Measurements from ENCODE around the gene GART.
"Not testable (repeated sequence)": the region's sequence is repeated elsewhere in the genome, so short reads cannot be mapped to it uniquely, and the experiment has no call there.

GART gene

DNA sequence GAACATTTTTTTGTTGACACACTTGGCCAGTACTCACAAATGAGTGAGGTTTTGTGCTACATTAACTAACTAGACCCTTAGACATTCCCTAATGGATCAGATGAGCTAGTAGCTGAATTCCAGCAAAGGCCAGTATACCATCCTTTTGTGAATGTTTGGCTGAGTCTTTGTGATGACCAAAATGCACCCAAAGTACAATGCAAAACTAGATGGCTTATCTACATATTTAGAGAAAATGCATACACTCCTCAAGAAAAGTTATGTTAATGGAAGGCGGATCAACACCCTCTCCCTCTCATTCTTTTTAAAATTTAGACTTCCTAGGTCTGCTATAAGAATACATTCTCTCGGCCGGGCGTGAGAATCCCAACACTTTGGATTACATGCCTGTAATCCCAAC is 30.3 kb downstream of the GART start:
- DNase-seq = no peak

DNA sequence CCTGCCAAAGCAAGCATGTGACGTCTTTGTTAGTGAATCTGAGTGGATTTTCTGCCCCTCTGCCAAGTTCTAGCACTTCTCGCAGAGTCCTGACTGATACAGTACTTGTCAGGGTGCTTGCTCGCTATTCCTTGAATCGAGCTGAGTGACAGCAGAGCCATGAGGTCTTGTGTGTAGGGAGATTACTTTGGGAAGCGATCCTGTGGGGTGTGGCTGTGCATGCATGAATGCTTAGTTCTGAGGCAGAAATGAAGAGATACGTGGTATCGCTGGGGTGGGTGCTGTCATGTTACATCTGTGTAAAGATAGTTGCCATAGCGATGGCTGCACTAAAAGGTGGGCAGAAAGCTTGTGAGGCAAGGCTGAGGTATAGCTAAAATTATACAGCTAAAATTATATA is 31.1 kb downstream of the GART start:
- DNase-seq = no peak

DNA sequence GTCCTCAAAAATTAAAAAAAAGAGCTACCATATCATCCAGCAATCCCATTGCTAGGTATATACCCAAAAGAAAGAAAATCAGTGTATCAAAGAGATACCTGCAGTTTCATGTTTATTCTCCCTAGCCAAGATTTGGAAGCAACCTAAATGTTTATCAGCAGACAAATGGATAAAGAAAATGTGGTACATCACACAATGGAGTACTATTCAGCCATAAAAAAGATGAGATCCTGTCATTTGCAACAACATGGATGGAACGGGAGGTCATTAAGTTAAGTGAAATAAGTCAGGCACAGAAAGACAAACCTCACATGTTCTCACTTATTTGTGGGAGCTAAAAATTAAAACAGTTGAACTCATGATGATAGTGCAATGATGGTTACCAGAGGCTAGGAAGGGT is 34.9 kb downstream of the GART start:
- DNase-seq = not testable (repeated sequence)

DNA sequence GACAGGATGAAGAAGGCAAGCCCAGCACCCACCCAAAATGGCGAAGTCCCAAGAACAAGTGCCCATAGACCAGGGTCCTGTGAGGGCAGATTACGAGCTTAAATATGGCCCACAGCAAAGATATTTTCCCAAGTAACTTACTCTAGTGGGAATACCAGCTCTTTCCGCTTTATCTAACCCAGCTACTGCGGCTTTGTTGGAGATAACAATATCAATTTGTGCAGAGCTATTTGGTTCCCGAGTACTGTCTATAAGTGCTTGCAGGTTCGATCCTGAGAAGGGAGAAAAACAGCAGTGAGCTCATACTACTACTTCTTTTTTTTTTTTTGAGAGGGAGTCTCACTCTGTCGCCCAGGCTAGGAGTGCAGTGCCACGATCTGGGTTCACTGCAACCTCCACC is 36.1 kb downstream of the GART start:
- no peak for DNase-seq

DNA sequence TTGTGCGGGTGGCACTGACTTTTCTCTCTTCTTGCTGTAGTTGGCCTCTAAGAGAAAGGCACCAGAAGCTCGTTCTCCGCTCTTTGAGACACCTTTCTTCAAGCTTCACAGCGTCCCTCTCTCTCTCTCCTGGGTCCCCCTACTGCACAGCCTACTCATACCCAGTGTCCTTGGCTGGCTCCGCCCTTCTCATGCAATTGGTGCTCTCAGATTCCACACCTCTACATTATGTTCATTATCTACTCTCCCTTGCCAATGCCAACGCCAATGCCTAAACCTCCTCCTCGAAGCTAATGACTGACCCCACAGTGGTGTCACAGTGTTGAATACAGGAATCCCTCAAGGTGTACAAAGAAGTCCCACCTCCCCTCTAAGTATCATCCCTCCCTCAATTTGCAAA is 45.6 kb downstream of the GART start:
- DNase-seq = no peak

DNA sequence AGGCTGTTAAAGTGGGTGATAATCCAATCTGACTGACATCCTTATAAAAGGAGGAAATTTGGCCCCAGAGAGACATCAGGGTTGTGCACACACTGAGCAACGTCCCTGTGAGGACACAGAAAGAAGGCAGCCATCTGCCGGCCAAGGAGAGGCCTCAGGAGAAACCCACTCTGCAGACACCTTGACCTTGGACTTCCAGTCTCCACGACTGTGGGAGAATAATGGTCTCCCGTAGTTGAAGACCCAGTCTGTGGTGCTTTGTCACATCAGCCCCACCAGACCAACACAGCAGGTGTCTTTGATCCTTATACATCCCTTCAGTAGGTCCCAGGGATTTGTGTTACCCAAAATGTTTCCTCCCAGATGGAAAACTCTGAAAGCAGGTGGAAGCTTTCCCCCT is 46.2 kb downstream of the GART start:
- no peak for DNase-seq

DNA sequence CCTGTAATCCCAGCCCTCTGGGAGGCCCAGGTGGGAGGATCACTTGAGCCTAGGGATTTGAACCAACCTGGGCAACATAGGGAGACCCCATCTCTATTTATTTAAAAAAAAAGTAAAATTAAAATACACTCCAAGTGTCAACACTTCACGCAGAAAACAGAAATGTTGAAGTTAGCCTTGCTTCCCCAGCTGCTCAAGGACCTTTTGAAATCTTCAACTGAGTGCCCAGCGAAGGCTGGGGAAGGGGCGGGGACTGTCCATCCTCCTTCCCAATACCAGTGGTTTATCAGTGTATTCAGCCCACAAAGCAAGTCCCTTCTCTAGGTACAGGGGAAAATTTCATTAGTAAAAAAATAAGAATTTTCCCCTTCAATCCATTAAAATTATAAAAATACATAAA is 48.2 kb downstream of the GART start:
- DNase-seq = no peak

DNA sequence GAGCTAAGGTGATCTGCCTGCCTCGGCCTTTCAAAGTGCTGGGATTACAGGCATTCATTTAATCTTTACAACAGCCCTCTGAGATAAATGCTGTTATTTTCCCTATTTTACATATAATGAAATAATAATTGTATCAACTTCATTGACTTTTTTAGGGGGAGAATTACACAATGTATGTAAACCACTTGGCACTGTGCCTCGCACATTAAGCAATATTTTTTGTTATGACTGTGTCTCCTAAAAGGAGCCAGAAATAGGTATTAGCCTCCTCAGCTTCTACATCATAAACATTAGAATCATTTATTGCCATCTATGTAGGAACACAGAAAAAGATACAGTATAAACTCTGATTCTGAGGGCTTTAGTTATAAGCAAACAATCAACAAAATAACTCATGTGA is 49.3 kb downstream of the GART start:
- no peak for DNase-seq

DNA sequence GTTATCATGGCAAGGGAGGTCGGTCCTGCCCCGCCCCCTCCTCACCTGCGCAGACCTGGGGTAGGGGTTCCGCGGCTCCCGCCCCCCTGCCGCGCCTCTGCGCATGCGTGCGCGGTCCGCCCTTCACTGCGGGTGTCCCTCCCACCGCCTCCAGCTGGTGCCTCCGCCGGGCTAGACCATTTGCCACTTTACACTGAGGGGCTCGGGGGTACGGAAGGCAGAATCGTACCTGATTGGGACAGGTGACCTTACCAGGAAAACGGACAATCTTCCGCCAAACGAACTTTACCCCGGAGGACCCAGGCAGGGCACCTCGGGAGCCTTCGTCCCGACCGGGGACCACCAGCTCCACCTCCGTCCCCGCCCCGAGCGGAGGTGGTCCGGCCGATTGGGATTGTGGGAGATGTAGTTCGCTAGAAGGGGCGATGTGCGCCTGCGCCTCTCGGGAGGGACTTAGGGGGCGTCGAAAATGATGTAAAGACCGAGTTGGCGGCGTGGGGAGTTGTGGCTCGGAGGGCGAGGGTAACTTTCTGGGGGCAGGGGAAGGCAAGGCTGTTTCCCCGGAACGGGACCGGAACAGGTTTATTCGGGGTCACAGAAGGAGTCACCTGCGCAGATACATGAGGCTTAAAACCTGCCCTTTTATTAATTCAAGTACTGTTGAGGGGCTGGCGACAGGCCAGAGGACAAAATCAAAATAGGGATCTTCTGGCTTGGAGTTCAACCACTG is 50.4 kb downstream of the GART start, which contains the start of gene DNAJC28:
DNAJC28 (minus strand) TSS at position 344 of the 730 bp plus-strand sequence. CDS start 2,323 bp downstream, outside the sequence.
- peak; percentile 85 to 89 for DNase-seq

DNA sequence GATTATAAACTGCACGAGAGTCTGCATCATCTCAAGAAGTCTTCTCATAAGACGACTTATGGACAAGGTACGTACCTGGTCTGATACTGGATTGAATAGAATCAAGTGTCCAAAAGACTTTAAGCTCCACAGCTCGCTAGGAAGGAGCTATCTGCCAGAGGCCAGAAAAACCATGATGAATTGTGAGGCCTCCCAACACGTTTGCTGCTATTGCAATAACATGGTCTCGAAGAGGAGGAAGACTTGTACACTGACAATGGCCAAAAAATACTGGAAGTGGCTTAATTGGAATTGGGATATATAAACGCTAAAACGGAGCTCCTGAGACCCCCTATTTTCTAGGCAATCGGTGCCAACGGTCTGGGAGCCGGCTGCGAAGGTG is 50.9 kb downstream of the GART start:
- DNase-seq = no peak

DNA sequence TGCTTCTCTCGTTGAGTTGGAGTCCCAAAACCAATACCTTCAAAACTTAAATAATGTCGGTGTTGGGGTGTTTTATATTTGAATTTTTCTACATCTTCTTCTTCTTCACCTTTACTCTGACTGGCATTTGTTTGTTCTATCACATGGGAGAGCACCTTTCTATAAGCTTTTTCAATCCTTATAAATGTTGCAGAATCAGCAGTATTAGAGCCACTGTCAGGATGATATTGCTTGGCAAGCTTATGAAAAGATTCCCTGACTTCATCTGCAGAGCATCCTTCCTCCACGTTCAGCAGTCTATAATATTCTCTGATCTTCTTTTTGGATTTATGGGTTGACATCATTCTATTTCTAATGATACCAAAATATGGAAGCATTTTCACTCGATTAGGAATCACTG is 53.0 kb downstream of the GART start:
- DNase-seq = no peak

DNA sequence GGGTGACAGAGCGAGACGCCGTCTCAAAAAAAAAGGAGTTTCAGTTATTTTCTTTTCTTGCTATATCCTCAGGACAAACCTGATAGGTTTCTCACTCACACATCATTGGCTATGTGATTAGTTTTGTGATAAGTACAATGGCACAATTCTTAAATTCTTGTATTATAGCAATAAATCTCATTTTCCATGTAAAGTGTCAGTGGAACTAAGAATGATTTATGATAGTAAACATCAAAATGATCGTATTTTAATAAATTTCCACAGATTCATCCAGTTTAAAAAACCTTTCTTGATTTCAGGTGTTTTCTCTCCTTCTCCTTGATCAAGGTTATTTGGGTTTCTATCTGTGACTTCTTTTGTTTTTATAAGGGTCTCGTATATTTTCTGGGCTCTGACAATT is 53.9 kb downstream of the GART start:
- DNase-seq = no peak

DNA sequence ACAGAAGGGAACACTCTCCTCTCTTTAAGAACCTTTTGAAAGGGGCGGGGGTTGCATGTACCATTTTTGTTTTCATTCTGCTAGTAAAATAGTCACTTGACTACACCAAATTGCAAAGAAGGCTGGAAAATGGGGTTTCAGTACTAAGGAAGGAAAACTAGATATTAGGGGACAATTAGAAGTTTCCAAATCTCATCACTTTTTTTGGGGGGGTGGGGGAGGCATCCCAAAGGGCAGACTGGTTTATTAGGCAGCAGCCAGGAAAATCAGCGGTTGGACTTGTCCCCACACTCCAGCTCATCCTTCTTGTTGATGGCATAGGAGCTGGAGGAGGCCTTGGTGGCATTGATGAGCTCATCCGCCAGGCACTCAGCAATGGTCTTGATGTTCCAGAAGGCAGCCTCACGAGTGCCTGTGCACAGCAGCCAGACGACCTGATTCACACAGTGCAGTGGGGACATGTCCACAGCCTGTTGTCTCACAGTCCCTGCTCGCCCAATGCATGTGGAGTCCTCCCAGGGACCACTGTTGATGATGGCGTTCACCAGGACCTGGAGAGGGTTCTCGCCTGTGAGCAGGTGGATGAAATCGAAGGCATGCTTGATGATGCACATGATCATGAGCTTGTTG is 60.5 kb downstream of the GART start:
- no peak for DNase-seq

DNA sequence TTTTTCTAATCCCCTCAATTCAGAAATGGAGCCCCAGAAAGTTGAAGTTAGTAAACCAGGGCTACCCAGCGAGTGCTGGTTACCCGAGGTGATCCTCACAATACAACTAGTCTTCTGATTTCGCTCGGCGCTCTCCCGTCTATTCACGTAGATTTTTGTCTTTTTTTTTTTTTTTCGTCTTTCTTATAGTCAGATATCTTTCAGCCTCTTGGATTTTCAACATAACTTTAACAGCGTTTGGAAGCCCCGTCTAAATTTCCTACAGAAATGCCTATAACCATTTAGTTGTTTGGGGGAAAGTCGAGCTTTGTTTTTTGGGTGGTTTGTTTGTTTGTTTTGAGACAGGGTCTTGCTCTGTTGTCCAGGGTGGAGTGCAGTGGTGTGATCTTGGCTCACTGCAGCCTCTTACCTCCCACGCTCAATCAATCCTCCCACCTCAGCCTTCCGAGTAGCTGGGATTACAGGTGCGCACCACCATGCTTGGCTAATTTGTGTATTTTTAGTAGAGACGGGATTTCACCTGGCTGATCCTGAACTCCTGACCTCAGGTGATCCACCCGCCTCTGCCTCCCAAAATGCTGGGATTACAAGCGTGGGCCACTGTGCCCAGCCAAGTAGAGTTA is 61.3 kb downstream of the GART start:
- DNase-seq = no peak

DNA sequence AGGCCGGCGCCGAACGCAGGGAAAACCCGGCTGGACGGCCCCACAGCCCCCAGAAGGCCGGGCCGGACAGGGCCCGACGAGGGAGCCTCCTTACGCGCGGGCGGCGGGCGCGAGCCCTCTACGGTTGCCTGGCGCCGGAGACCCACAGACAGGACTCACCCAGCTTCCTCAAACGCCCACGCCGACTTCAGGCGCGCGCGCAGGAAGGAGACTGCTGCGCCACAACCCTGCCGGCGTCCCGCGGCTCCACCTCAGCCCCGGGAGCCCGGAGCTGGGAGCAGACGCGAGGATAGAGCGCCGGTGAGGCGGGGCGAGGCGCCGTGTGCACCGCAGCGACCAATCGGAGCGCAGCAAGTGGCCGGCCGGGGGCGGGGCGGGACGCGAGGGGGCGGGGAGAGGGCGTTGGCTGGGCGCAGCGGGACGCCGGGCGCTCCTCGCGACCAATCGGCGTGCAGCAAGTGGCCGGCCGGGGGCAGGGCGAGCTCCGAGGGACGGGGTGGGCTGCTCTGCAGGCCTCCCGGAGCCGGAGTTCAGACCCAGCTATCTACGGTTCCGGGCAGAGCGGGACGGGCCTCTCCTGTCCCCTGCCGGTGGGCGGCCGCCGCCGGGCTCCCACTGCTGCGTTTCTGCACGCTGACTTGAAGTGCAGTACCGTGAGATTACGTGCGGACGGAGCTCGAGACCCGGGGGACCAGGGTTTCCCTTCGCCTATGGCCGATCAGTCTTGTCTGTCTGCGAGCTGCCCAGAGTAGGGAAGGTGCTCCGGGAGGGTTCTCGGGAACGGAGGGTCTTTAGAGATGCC is 62.0 kb downstream of the GART start, which contains the start of gene TMEM50B:
TMEM50B (minus strand) TSS at position 296 of the 802 bp plus-strand sequence. CDS start 11,089 bp downstream, outside the sequence.
- DNase-seq = peak; percentile 94 to 96

DNA sequence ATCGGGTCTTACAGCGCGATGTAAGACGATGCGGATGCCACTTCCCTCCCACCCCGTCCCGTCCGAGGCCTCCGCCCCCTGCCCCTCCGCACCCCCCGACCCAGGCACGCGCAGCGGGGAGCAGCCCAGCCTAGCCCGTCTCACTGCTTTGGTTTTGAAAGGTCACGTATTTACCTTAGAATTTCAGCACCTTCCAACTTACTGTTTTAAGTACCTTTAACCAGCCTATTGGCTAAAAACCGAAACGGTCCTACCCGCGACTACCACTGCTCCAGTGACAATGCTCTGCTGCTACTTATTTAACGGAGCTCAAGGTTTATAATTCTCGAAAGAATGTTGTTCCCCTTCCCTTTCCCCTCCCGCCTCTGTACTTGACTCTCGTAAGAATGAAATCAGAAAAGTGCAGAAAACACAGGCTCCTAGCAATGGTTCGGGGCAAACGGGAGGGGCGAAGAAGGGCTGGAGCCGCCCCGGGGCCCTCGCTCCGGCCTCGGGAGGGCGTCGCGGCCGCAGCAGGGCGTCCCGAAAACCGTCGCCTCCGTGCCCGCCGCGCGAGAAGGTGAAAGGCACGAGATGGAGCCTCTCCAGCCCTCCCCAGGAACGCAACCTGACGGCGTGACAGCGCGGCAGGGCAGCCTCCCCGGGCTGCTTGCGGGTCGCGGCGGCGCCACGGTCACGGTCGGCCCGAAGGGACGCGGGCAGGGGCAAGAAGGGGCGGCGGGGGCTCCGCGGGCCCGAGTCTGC is 62.8 kb downstream of the GART start:
- peak; percentile 23 to 33 for DNase-seq

DNA sequence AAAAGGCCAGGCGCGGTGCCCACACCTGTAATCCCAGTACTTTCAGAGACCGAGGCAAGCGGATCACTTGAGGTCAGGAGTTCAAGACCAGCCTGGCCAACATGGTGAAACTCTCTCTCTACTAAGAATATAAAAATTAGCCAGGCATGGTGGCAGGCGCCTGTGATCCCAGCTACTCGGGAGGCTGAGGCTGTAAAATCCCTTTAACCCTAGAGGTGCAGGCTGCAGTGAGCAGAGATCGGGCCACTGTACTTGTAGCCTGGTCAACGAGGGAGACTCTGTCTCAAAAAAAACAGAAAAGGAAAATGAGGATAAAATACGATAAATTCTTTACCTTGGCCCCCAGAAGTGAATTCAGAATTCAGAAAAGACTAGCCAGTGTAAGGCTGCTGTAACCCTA is 63.7 kb downstream of the GART start:
- DNase-seq = no peak

DNA sequence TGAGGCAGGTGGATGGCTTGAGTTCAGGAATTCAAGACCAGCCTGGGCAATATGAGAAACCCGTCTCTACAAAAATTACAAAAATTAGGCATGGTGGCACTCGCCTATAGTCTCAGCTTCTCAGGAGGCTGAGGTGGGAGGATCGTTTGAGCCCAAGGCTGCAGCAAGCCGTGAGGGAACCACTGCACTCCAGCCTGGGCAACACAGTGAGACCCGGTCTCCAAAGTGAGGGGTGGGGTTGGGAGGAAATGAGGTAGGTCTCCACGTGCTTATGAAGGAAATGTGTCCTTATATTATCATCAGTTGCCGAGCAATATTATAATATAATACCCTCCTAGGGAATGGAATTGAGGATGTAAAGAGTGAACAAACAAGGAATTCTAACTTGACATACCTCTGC is 64.9 kb downstream of the GART start:
- DNase-seq = no peak

DNA sequence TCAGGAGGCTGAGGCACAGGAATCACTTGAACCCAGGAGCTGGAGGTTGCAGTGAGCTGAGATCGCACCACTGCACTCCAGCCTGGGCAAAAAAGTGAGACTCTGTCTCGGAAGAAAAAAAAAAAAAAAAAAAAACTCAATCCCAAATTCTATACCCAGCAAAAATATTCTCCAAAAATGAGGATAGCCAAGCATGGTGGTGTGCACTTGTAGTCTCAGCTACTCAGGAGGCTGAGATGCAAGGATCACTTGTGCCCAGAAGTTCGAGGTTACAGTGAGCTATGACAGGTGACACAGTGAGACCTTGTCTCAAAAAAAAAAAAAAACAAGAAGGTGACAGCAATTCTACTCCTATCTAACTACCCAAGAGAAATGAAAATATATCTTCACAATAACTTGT is 68.6 kb downstream of the GART start:
- DNase-seq = no peak

DNA sequence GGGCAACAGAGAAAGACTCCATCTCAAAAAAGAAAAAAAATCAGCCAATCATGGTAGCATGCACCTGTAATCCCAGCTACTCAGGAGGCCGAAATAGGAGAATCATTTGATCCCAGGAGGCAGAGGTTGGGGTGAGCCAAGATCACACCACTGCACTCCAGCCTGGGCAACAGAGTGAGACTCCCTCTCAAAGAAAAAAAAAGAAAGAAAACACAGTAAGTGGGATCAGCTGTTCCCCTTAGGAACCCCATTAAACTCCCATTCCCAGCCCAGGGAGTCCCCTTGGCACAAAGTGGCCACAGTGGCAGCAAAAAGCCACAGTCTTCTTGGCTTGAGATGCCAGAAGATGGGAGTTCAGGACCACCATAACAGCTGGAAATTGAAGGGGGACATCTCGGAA is 71.2 kb downstream of the GART start:
- DNase-seq = no peak

DNA sequence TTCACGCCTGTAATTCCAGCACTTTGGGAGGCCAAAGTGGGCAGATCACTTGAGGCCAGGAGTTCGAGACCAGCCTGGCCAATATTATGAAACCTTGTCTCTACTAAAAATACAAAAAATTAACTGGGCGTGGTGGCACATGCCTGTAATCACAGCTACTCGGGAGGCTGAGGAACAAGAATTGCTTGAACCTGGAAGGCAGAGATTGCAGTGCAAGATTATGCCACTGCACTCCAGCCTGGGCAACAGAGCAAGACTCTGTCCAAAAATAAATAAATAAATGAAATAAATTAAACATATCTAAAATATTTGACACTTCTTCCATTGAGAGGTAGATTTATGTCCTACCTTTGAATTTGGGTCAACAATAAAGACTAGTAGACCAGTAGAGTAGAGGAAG is 72.7 kb downstream of the GART start:
- DNase-seq = not testable (repeated sequence)

DNA sequence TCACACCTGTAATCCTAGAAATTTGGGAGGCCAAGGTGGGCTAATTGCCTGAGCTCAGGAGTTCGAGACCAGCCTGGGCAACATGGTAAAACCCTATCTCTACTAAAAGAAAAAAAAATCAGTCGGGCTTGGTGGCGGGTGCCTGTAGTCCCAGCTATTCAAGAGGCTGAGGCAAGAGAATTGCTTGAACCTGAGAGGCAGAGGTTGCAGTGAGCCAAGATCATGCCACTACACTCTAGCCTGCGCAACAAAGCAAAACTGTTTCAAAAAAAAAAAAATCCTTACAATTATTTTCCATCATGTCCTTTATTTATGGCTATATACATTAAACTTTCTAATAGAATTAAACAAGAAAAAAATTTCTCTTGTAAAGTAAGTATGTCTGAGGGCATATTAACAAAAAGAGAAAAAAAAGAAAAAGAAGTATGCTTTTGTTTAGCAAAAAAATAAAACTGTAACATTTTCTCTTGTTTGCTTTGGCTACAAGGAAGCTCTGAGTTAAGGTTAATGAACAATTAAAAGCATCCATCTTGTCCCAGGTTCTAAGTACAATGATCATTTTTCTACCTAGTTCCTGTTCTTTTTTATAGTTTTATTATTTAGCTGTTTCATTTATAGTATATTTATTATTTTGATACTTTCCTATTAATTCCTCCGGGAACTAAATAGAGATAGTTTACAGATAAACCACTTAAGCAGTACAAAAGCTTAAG is 80.2 kb downstream of the GART start:
- no peak for DNase-seq

All from stimulated activated CD4-positive, alpha-beta T cell treated with anti-CD3 and anti-CD28 coated beads, Interleukin-2, amount 100 ng/mL, for 48 hours (primary cell).